GM12865 (cell line): Measurements from ENCODE around the gene PARN.
"Not testable (repeated sequence)": the region's sequence is repeated elsewhere in the genome, so short reads cannot be mapped to it uniquely, and the experiment has no call there.

Source experiments
- DNase-seq: peaks from one replicate; pipeline ENCODE4 v3.0.0; 2010; ENCODE audit warnings: low read depth
- H3K4me3 ChIP-seq: 2 replicates; pipeline ENCODE4 v1.5.1; 2011; ENCODE audit warnings: mild to moderate bottlenecking, low read depth, low read length, control low read depth
- TF ChIP-seq, protein P1 (sequence below): IDR thresholded peaks from 2 replicates; pipeline ENCODE4 v1.5.1; 2011; ENCODE audit warnings: low read length, control low read depth, low read depth, inconsistent platforms; ENCODE audit not compliant: insufficient read depth; ENCODE audit errors: missing control alignments

The PARN gene

DNA sequence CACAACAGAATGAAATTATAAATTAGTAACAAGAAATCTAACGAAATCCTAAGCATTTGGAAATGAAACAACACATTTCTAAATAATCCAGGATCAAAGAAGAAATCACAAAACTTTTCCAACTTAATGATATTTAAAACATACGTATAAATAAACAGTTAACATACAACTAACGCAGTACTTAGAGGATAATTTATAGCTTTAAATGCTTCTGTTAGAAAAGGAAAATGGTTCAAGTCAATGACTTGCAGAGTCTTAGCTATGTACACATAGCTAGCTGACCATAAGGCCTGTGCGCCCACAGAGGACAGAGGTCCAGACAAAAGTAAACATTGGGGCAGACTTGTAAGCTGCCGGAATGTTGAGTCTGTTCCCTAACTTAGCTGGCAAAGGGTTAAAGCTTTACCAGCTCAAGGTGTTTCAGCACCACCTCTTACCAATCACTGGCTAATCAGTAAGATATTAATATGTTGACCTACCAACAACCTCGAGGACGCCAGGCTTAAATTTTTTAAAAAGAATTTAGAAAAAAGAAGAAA, 84.6 kb downstream of the PARN start:
- no peak overlapping the region for H3K4me3 ChIP-seq
- DNase-seq = no peak
- TF ChIP-seq, protein P1, sequence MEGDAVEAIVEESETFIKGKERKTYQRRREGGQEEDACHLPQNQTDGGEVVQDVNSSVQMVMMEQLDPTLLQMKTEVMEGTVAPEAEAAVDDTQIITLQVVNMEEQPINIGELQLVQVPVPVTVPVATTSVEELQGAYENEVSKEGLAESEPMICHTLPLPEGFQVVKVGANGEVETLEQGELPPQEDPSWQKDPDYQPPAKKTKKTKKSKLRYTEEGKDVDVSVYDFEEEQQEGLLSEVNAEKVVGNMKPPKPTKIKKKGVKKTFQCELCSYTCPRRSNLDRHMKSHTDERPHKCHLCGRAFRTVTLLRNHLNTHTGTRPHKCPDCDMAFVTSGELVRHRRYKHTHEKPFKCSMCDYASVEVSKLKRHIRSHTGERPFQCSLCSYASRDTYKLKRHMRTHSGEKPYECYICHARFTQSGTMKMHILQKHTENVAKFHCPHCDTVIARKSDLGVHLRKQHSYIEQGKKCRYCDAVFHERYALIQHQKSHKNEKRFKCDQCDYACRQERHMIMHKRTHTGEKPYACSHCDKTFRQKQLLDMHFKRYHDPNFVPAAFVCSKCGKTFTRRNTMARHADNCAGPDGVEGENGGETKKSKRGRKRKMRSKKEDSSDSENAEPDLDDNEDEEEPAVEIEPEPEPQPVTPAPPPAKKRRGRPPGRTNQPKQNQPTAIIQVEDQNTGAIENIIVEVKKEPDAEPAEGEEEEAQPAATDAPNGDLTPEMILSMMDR = no peak

GRCh38 chr16:14544846-14545245, 85.2 kb downstream of the PARN start:
- not testable (repeated sequence) for DNase-seq, H3K4me3 ChIP-seq

DNA sequence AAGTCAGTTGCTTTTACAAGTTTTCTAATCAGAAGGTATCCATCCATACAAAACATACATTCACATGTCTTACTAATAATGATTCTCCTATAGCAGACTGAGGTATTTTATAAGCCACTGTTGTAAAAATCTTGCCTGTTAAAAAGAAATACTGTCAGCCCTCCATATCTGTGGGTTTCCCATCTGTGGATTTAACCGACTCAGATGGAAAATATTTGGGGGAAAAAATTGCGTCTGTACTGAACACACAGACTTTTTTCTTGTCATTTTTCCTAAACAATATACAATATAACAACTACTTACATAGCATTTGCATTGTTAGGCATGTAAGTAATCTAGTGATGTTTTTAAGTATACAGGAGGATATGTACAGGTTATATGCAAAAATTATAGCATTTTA, 90.4 kb downstream of the PARN start:
- no peak for DNase-seq
- H3K4me3 ChIP-seq = no peak overlapping the region
- TF ChIP-seq, protein P1 = no peak

- H3K4me3 ChIP-seq = no peak overlapping the region
- TF ChIP-seq, protein P1 = no peak
- no peak for DNase-seq
Measured at GRCh38 chr16:14539156-14539555, 90.9 kb downstream of the PARN start.

- DNase-seq = no peak
- TF ChIP-seq, protein P1 = no peak
- H3K4me3 ChIP-seq = no peak overlapping the region
Measured at GRCh38 chr16:14538604-14539003, 91.5 kb downstream of the PARN start.

- TF ChIP-seq, protein P1 = no peak
- DNase-seq = no peak
- no peak overlapping the region for H3K4me3 ChIP-seq
Measured at GRCh38 chr16:14531613-14532012, 98.4 kb downstream of the PARN start.

DNA sequence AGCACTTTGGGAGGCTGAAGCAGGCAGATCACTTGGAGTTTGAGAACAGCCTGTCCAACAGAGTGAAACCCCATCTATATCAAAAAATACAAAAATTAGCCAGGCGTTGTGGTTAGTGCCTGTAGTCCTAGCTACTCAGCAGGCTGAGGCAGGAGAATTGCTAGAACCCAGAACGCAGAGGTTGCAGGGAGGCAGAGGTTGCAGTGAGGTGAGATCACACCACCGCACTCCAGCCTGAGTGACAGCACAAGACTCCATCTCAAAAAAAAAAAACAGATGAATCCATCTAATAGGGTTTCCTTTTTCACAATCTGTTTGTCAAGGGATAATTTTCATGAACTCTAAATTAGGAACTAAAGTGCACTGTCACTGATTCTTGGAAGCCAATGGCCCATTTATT, 99.0 kb downstream of the PARN start:
- TF ChIP-seq, protein P1 = no peak
- DNase-seq = no peak
- no peak overlapping the region for H3K4me3 ChIP-seq
